ENCODE measurements around the gene OR4K14. TPM values are rescaled to one million over a fixed set of nuclear protein-coding genes. Genes with fewer than 3 reads are reported as not detected.

The OR4K14 gene
- total RNA-seq, 2 donors from 2014 or later = not detected

GRCh38 chr14:20035449-20035848 lies 16.3 kb upstream of the OR4K14 start:
- 48 to 56% methylated on average over 3 of the region's 3 CpGs for WGBS, 2 donors
- H3K36me3 ChIP-seq (replicated peaks in 1 of 2; ENCODE audit: insufficient read depth in 1 of 2, low read depth in 2 of 2) = no peaks in the 10 kb centered on the region
- no peaks in the 10 kb centered on the region for H3K9me3 ChIP-seq
- intact Hi-C loops (cut with DNase I) = no loop called here
- no peaks in the 10 kb centered on the region for H3K4me1 ChIP-seq
- TF ChIP-seq CTCF (IDR thresholded peaks at IDR 0.05) = no peak
- TF ChIP-seq POLR2A (IDR thresholded peaks at IDR 0.05) = no peak
- no peak for DNase-seq
- H3K27me3 ChIP-seq = no peaks in the 10 kb centered on the region
- H3K4me3 ChIP-seq = no peak overlapping the region
- no peak overlapping the region for H3K27ac ChIP-seq
- ATAC-seq = no peak

GRCh38 chr14:20031058-20031457 lies 12.0 kb upstream of the OR4K14 start:
- 57 to 63% methylated on average over 6 of the region's 6 CpGs for WGBS, 2 donors

GRCh38 chr14:20008156-20008555 lies 11.0 kb downstream of the OR4K14 start:
- Histone ChIP-seq H3K4me3 (no peak overlapping the region), H3K9me3 (no peaks in the 10 kb centered on the region), H3K27ac (no peak overlapping the region), H3K36me3 (replicated peaks in 1 of 2; ENCODE audit: insufficient read depth in 1 of 2, low read depth in 2 of 2) (no peaks in the 10 kb centered on the region), H3K4me1 (no peaks in the 10 kb centered on the region), H3K27me3 (no peaks in the 10 kb centered on the region)
- no peak for ATAC-seq
- TF ChIP-seq CTCF (IDR thresholded peaks at IDR 0.05) = no peak
- TF ChIP-seq POLR2A (IDR thresholded peaks at IDR 0.05) = no peak
- intact Hi-C loops (cut with DNase I) = no loop called here
- DNase-seq = no peak

More at GRCh38 chr14:20031058-20031457, 12.0 kb upstream of the OR4K14 start:
- Histone ChIP-seq H3K36me3 (replicated peaks in 1 of 2; ENCODE audit: insufficient read depth in 1 of 2, low read depth in 2 of 2) (no peaks in the 10 kb centered on the region), H3K4me1 (no peaks in the 10 kb centered on the region), H3K9me3 (no peaks in the 10 kb centered on the region), H3K27me3 (no peaks in the 10 kb centered on the region), H3K4me3 (no peak overlapping the region), H3K27ac (no peak overlapping the region)
- DNase-seq (no peak), ATAC-seq (no peak)
- TF ChIP-seq POLR2A (IDR thresholded peaks at IDR 0.05) = no peak
- TF ChIP-seq CTCF (IDR thresholded peaks at IDR 0.05) = no peak
- intact Hi-C loops (cut with DNase I) = no loop called here

- no peak for ATAC-seq
- no peak overlapping the region for H3K27ac ChIP-seq
- 48 to 65% methylated on average over 7 of the region's 7 CpGs for WGBS, 2 donors
Observed at GRCh38 chr14:20002319-20002718, 16.8 kb downstream of the OR4K14 start.

More at GRCh38 chr14:20002319-20002718, 16.8 kb downstream of the OR4K14 start:
- peak in 1 of 4 donors; percentile 48 for DNase-seq
- TF ChIP-seq POLR2A (IDR thresholded peaks at IDR 0.05) = no peak
- TF ChIP-seq CTCF (IDR thresholded peaks at IDR 0.05) = no peak
- no peaks in the 10 kb centered on the region for H3K4me1 ChIP-seq
- H3K36me3 ChIP-seq (replicated peaks in 1 of 2; ENCODE audit: insufficient read depth in 1 of 2, low read depth in 2 of 2) = no peaks in the 10 kb centered on the region
- H3K27me3 ChIP-seq = no peaks in the 10 kb centered on the region
- intact Hi-C loops (cut with DNase I) = no loop called here
- H3K9me3 ChIP-seq = no peaks in the 10 kb centered on the region
- H3K4me3 ChIP-seq = no peak overlapping the region

Measured in body of pancreas (tissue), 4 donors.